ENCODE results near the gene LMX1B. TPM values are rescaled to one million over a fixed set of nuclear protein-coding genes. Genes with fewer than 3 reads are reported as not detected.
"Not testable (repeated sequence)": the region's sequence is repeated elsewhere in the genome, so short reads cannot be mapped to it uniquely, and the experiment has no call there.

Gene LMX1B
- total RNA-seq, 1 donor from 2014 or later: 0.27 TPM

GRCh38 chr9:126578029-126578428 lies 35.7 kb upstream of the LMX1B start:
- H3K4me3 Mint-ChIP-seq (ENCODE audit: unreplicated experiment): no peak overlapping the region
- peaks cover 37% of the 10 kb centered on the region for H3K27me3 Mint-ChIP-seq (ENCODE audit: unreplicated experiment)
- H3K9me3 Mint-ChIP-seq (ENCODE audit: unreplicated experiment): no peaks in the 10 kb centered on the region
- no peak for DNase-seq (ENCODE audit: extremely low spot score, unreplicated experiment)
- TF ChIP-seq, protein P1, sequence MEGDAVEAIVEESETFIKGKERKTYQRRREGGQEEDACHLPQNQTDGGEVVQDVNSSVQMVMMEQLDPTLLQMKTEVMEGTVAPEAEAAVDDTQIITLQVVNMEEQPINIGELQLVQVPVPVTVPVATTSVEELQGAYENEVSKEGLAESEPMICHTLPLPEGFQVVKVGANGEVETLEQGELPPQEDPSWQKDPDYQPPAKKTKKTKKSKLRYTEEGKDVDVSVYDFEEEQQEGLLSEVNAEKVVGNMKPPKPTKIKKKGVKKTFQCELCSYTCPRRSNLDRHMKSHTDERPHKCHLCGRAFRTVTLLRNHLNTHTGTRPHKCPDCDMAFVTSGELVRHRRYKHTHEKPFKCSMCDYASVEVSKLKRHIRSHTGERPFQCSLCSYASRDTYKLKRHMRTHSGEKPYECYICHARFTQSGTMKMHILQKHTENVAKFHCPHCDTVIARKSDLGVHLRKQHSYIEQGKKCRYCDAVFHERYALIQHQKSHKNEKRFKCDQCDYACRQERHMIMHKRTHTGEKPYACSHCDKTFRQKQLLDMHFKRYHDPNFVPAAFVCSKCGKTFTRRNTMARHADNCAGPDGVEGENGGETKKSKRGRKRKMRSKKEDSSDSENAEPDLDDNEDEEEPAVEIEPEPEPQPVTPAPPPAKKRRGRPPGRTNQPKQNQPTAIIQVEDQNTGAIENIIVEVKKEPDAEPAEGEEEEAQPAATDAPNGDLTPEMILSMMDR (IDR thresholded peaks at IDR 0.05): no peak
- no peaks in the 10 kb centered on the region for H3K36me3 Mint-ChIP-seq (ENCODE audit: unreplicated experiment)
- H3K27ac Mint-ChIP-seq (ENCODE audit: unreplicated experiment): no peak overlapping the region
- peaks cover 5% of the 10 kb centered on the region for H3K4me1 Mint-ChIP-seq (ENCODE audit: unreplicated experiment)

- H3K9me3 Mint-ChIP-seq (ENCODE audit: unreplicated experiment); H3K4me1 Mint-ChIP-seq (ENCODE audit: unreplicated experiment); H3K27ac Mint-ChIP-seq (ENCODE audit: unreplicated experiment); DNase-seq (ENCODE audit: extremely low spot score, unreplicated experiment); H3K36me3 Mint-ChIP-seq (ENCODE audit: unreplicated experiment); H3K4me3 Mint-ChIP-seq (ENCODE audit: unreplicated experiment): not testable (repeated sequence)
- H3K27me3 Mint-ChIP-seq (ENCODE audit: unreplicated experiment): peaks cover 44% of the 10 kb centered on the region
These were observed 33.4 kb upstream of the LMX1B start for GRCh38 chr9:126580319-126580718.

DNA sequence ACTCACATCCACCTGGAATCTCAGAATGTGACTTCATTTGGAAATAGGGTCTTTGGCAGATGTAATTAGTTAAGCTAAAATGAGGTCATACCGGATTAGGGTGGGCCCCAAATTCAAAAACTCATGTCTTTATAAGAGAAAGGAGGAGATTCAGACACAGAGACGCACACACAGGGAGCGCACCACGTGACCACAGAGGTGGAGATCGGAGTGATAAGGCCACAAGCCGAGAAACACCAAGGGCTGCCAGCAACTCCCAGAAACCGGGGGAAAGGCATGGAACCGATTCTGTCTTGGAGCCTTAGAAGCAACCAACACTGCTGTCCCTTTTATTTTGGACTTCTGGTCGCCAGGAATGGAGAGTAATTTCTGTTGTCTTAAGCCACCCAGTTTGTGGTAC lies 31.8 kb upstream of the LMX1B start:
- no peak overlapping the region for H3K4me3 Mint-ChIP-seq (ENCODE audit: unreplicated experiment)
- no peak overlapping the region for H3K27ac Mint-ChIP-seq (ENCODE audit: unreplicated experiment)
- peaks cover 7% of the 10 kb centered on the region for H3K4me1 Mint-ChIP-seq (ENCODE audit: unreplicated experiment)
- DNase-seq (ENCODE audit: extremely low spot score, unreplicated experiment): no peak
- TF ChIP-seq, protein P1 (IDR thresholded peaks at IDR 0.05): no peak
- no peaks in the 10 kb centered on the region for H3K9me3 Mint-ChIP-seq (ENCODE audit: unreplicated experiment)
- H3K27me3 Mint-ChIP-seq (ENCODE audit: unreplicated experiment): peaks cover 55% of the 10 kb centered on the region
- H3K36me3 Mint-ChIP-seq (ENCODE audit: unreplicated experiment): peaks cover 2% of the 10 kb centered on the region

- H3K27ac Mint-ChIP-seq (ENCODE audit: unreplicated experiment): no peak overlapping the region
- H3K36me3 Mint-ChIP-seq (ENCODE audit: unreplicated experiment): peaks cover 2% of the 10 kb centered on the region
- no peaks in the 10 kb centered on the region for H3K9me3 Mint-ChIP-seq (ENCODE audit: unreplicated experiment)
- H3K27me3 Mint-ChIP-seq (ENCODE audit: unreplicated experiment): peaks cover 54% of the 10 kb centered on the region
- TF ChIP-seq, protein P1 (IDR thresholded peaks at IDR 0.05): no peak
- H3K4me1 Mint-ChIP-seq (ENCODE audit: unreplicated experiment): peaks cover 10% of the 10 kb centered on the region
- H3K4me3 Mint-ChIP-seq (ENCODE audit: unreplicated experiment): no peak overlapping the region
- DNase-seq (ENCODE audit: extremely low spot score, unreplicated experiment): no peak
These were observed 31.3 kb upstream of the LMX1B start for GRCh38 chr9:126582427-126582826.

GRCh38 chr9:126583144-126583760 lies 30.5 kb upstream of the LMX1B start:
- Mint-ChIP-seq H3K27me3 (ENCODE audit: unreplicated experiment) (peaks cover 51% of the 10 kb centered on the region), H3K4me3 (ENCODE audit: unreplicated experiment) (no peak overlapping the region), H3K4me1 (ENCODE audit: unreplicated experiment) (peaks cover 16% of the 10 kb centered on the region), H3K36me3 (ENCODE audit: unreplicated experiment) (peaks cover 2% of the 10 kb centered on the region), H3K27ac (ENCODE audit: unreplicated experiment) (no peak overlapping the region), H3K9me3 (ENCODE audit: unreplicated experiment) (no peaks in the 10 kb centered on the region)
- DNase-seq (ENCODE audit: extremely low spot score, unreplicated experiment): no peak
- TF ChIP-seq, protein P1 (IDR thresholded peaks at IDR 0.05): no peak

All from osteocyte (in vitro differentiated cells).